ENCODE results near the gene TMEM242.

Gene TMEM242

DNA sequence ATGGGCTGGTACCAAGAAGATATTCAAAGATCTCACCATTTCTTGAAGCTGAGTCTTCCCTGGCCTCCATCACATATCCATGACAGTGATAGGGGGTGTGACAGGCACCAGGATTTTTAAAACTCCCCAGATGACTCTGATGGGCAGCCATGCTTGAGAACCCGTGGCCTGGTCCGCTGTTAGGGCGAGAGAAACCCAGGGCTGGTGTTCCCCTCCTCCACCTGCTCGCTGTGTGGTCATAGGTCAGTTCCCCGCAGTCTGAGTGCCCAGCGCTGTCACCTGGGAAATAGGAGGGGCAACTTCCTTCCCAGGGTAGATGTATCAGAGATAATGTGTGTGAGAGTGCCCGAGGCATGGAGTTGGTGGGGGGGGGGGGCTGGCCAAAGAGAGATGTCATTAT lies 50.9 kb downstream of the TMEM242 start:
- in situ Hi-C loops (cut with MboI; ENCODE audit: low sequenced_read_pairs): no loop called here

DNA sequence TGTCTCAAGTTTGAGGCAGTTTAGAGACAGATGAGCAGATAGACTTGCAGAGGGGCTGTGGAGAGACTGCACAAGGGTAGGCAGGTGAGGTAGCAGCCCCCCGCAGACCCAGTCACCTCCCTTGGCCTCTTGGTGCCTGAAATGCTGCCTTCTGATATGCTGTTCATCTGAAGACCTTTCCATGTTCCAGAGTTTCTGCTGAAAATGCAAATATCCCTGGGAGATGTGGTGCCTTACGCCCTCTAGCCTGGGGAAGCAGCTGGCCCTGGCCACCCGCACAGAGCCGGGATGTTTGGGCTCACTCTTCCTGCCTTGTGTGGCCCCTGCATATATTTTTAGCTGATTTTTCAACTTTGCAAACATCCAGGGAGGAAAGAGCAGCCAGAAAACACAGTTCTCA lies 51.4 kb downstream of the TMEM242 start:
- in situ Hi-C loops (cut with MboI; ENCODE audit: low sequenced_read_pairs): no loop called here

DNA sequence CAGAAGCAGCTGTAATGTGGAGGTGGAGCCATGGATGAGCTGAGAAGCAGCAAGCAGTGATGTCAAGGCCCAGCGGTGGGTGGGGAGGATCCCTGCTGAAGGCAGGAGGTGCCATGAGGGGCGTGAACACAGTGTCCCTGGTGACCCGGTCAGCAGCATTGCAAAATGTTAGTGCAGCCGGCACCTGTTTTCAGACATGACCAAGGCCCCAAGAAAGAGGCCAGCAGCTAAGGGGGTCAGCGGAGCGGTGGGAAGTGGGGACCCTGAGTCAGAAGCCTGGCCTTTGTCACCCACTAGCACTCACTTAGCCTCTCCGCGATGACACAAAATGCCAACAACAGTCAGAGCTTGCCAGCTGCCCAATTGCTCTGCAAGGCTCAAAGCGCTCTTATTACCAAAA lies 51.9 kb downstream of the TMEM242 start:
- in situ Hi-C loops (cut with MboI; ENCODE audit: low sequenced_read_pairs): no loop called here

DNA sequence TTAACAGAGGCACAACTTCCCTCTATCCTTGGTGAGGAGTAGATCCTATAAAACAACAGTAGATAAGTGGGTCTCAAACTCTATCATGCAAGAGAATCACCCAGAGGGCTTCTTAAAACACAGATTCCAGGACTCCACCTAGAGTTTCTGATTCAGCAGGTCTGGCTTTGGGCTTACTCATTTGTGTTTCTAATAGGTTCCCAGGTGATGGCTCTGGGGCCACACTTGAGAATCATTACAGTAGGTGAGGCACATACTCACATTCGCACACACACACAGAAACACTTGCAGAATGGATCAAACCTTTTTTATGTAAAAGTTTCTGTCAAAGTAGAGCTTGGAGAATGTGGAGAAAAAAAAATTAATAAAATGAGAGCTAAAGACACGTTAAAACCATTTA lies 52.4 kb downstream of the TMEM242 start:
- in situ Hi-C loops (cut with MboI; ENCODE audit: low sequenced_read_pairs): no loop called here

DNA sequence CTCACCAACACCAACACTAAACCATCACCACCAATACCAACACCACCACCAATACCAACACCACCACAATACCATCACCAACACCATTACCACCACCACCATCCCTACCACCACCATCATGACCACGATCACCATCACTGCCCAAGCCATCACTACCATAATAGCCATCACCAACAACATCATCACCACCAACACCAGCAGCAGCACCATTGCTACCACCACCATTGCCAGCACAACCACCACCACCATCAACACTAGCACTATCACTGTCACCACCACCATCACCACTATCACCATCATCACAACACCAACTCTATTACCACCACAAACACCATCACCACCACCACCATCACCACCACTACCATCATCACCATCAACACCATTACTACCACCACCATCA lies 53.0 kb downstream of the TMEM242 start:
- in situ Hi-C loops (cut with MboI; ENCODE audit: low sequenced_read_pairs): no loop called here

DNA sequence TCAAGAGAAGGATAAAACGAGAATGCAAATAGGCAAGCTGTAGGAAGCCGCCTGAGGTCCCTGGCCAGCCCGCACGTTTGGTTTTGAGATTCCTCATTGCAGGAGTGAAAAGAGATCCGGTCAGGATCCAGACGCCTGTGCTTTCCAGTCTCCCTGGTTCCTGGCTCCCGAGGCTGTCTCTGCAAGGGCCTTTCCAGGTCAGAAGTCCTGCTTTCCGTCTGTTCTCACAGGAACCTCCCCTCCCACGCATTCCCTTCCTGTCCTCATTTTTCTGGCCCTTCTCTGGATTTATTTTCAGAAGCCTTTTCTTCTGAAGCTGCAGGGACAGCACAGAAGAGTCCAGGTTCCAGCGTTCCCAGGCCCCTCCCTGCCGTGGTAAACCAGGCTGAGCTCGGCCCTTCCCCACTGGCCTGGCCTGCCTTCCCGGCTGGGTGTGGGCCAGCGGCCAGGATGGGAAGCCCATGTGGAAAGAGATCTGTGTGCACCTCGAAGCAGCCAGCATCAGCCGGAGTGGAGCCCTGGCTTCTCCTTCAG lies 54.0 kb downstream of the TMEM242 start:
- in situ Hi-C loops (cut with MboI; ENCODE audit: low sequenced_read_pairs): no loop called here

DNA sequence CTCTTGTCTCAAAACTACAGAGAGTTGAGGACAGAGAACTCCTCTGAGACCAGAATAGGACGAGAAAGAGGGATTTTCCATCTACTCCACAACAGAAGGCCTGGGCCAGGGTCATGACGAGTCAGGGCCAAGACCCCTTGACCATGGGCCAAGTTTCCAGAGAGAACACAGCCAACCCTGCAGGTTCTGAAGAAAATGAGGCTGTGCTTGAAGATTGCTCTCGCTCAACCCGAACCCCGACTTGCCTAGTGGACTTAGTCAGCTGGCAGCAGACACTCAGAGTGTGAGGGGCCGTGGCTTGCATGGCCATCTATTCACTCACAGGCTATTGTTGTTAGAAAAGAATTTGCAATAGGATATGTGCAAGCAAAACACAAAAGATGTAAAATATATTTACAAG lies 54.5 kb downstream of the TMEM242 start:
- in situ Hi-C loops (cut with MboI; ENCODE audit: low sequenced_read_pairs): no loop called here

DNA sequence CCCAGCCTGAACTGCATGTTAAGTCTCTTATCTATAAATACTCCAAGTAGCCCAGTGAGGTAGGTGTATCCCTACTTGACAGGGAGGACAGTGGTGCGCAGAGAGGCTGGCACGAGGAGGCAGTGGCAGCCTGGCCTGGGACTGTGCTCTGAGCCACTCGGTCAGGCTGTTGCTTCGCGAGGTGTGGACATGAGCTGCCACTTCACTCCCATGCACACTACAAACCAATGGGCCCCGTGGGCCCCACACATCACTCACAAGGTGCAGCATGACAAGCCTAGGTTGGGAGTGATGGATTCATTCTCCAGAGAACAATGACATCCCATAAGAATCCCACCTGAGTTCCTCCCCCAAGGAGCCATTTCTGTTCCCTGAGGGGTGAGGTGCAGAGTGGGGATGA lies 54.9 kb downstream of the TMEM242 start:
- in situ Hi-C loops (cut with MboI; ENCODE audit: low sequenced_read_pairs): no loop called here

DNA sequence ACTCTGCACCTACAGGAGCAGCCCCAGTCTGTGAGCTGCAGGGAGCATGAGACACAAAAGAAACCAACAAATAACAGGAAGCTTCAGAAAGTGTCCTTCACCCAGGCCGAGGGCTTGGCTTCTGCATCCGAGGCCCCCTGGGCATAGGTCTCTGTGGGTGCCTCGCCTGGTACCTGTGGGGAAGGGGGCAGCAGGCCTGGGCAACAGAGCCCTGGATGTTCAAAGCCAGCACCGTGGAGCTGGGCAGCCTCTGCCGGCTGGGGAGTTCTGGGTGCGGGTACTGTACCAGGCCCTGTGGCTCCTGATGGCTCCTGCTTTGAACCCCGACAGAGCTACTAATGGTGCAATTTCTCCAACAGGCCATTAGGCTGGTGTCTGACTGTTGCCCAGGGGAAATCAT lies 55.7 kb downstream of the TMEM242 start:
- in situ Hi-C loops (cut with MboI; ENCODE audit: low sequenced_read_pairs): no loop called here

DNA sequence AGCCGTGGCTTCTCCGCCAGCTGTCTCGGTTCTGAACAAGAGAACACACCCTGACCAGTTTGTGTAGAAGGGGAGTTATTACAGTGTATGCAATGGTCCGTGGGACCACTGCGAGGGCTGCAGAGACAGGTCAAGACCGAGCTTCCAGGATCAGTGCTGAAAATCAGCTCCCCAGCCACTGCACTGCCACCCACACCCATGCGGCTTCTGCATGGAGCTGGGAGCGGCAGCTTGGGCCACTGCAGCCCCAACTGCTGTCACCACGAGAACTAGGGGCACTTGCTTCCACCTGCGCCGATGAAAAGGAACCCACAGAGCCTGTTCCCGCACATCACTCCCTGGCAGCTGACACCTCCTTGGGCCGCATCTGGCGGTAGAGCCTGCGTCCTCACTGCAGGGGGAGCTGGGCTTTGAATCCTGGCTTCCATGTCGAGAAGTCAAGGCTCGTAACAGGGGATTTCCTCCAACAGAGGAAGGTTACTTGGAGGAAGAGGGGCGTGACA lies 56.2 kb downstream of the TMEM242 start:
- in situ Hi-C loops (cut with MboI; ENCODE audit: low sequenced_read_pairs): no loop called here

DNA sequence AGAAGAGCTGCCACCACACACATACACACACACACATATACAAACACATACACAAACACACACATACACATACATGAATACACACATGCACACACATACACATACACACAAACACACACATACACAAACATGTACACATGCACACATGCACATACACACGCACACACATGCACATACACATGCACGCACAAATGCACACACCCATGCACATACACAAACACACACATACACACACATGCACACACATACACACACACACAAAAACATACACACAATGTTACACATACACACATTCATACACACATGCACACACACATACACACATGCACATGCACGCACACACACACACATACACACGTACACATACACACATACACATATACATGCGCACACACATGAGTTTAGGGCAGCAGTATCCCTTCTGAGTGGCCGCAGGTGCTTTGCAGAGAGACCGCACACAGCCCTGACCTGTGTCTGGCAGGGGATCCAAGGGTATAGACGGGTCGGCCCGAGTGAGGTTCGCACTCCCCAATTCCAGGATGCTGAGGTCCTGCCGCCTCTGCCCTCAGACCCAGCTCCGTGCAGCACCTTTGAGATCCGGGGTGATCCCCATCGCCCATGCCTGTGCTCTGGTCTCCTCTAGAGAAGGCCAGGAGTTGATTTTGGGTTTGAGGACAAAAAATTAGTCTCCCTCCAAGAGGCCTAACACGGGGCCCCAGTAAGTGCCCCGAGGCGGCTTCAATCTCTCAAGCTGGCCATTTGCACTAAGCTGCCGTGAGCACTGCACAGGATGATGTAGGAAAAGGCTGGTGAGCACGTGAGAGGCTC lies 56.8 kb downstream of the TMEM242 start:
- in situ Hi-C loops (cut with MboI; ENCODE audit: low sequenced_read_pairs): no loop called here

DNA sequence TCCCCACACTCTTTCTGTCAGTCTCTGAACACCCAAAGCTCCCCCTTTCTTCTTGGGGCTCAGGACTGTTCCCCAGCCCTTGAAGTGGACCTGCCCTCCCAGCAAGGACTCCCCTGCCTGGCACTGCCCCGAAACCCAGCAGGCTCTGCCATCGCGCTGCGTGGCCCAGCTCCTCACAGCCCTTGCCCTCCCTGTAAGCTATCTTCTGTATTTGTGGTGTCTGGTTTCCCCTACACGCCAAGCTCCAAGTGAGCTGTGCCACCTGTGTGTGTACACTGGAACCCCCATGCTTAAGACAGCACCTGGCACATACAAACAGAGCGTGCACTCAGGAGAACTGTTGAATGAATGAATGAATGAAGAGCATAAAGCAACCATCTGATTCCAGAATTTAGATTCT lies 57.7 kb downstream of the TMEM242 start:
- in situ Hi-C loops (cut with MboI; ENCODE audit: low sequenced_read_pairs): no loop called here

DNA sequence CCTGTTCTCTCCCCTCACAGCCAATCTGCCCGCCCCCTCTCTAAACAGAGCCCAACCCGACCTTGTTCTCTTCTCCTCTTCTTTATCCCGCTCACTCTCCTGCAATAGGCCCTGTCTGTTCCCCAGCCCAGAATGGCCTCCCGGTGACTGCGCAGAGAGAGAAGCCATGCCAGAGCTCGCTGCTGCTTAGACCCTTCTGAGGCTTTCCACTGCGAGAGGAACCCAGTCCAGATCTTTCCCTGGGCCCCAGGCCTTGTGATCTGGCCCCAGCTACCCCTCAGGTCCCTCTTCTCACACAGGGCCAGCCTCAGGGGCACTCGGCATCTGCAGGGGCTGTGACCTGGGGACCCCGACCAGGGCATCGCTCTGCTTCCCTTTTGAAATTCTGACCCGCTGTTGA lies 58.1 kb downstream of the TMEM242 start:
- in situ Hi-C loops (cut with MboI; ENCODE audit: low sequenced_read_pairs): no loop called here

DNA sequence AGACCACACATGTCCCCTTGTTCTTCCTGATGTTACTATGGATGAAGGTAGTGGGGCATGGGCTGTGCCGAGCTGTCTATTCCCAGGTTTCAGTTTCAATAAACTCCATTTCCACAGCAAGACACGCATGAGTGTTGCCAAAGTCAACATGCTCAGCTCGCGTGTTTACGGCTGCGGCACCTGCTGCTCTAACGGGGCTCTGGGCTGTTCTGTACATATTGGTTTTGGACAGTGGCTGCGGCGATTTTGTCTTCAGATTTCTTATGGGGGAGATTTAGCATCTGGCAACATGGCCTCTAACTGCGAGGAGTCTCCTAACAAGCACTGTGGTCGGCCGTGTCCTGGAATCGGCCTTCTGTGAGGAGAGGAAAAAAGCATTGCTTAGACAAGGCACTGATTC lies 58.6 kb downstream of the TMEM242 start:
- in situ Hi-C loops (cut with MboI; ENCODE audit: low sequenced_read_pairs): no loop called here

DNA sequence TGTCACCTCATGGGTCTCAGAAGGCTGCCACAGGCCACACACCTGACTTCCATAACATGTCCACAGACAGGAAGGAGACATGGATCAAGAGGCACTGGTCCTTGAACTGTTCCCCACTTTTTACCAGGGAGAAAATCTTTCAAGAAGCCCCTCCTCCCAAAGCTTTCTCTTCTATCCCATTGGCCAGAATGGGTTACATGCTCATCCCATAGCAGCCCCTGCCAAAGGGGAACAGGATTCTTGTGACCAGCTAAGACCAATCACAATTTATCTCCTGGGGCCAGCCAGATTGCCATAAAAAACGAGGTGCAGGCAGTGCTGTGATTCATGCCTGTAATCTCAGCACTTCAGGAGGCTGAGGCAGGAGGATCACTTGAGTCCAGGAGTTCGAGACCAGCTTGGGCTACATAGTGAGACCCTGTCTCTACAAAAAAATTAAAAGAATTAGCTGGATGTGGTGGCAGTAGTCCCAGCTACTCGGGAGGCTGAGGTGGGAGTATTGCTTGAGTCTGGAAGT lies 59.4 kb downstream of the TMEM242 start:
- in situ Hi-C loops (cut with MboI; ENCODE audit: low sequenced_read_pairs): no loop called here

DNA sequence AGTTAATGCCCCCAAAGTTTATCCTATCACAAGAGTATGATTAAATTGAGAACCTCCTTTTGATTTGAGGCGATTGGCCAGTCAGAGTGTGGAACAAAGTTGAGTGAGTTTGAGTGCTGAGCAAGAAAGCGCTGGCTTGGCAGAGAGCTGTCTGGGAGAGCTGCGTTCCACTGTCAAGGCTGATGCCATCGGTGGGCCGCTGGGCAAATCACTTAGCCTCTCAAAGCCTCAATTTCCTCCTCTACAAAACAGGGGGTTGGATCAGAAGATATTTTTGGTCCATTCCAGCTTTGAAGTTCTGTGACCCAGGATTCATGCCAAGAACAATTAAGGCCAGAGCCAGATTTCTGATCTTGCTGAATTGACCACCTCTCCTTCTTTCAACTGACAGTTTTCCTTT lies 60.2 kb downstream of the TMEM242 start:
- in situ Hi-C loops (cut with MboI; ENCODE audit: low sequenced_read_pairs): no loop called here

DNA sequence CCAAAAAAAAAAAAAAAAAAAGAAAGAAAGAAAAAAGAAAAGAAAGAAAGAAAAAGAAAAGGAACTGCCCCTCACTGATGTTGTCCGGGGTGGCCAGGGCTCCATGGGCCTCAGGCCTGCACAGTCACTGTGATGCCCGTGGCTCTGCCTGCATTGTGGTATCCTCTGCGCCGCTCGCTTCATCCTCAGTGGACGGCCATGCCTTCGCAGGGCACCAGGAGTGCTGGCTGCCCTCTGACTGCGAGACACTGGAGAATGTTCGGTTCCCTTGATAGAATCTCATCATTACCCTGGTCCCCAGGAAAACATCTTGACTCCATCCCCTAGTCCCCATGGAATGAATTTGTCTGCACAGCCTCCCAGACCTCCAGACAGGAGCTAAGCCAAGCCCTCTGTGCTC lies 61.7 kb downstream of the TMEM242 start:
- in situ Hi-C loops (cut with MboI; ENCODE audit: low sequenced_read_pairs): no loop called here

DNA sequence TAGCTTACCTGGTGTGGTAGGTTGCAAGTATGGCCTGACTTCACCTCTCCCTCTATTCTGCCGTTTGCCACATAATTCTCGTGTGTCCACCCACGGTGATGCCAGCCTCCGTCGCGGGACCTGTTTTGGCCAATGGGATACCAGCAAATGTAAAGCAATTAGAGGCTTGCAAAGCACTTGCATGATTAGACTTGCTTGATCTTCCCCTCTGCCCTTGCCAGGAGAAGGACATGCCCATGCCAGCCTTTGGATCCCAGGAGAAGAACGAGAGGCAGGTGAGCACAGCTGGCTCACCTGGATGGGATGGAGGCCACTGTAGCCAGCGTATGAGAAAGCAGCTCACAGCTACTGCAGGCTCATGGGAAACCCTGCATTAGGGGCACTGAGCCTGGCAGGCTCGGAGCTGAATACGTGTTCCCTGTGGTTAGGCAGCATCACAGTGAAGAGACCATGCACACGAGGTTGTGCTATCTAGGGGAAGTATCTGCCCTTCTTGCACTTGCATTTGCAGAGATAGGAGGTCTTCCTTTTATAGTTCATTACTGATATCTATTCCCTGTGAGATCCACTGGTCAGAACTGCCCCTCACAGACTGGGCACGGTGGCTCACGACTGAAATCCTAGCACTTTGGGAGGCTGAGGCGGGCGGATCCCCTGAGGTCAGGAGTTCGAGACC lies 62.4 kb downstream of the TMEM242 start:
- in situ Hi-C loops (cut with MboI; ENCODE audit: low sequenced_read_pairs): no loop called here

DNA sequence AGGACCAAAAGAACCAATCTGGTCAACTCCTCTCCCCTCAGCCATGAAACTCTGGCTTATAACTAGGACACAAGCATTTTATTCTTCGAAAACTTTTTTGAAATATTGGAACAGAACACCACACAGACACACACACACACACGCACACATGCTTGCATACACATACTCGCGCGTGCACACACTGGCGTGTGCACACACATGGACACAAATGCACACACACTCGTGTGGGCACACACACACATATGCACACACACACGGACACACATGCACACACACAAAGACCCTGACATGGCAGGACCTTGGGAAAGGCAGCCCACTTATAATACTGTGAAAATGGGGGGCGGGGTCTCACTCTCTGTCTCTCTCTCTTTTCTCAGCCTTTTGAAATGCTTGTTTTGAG lies 63.9 kb downstream of the TMEM242 start:
- in situ Hi-C loops (cut with MboI; ENCODE audit: low sequenced_read_pairs): no loop called here

DNA sequence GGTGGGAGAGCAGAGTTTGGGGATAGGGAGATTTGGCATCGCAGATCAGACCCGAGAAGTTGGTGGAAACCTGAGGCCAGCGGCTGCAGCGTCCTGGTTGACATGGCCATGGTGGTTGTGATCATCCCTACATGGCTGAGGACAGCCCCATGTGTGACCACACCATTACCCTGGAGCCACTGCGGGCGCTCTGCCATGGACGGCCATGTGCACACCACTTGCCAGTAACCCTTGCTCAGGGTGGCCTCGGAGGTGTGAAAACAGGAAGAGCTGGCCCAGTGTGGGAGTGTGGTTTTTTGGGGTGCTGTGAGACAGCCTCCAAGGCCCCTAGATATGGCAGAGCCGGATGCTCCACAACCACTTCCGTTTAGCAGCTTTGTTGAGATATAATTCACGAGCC lies 64.4 kb downstream of the TMEM242 start:
- in situ Hi-C loops (cut with MboI; ENCODE audit: low sequenced_read_pairs): no loop called here

DNA sequence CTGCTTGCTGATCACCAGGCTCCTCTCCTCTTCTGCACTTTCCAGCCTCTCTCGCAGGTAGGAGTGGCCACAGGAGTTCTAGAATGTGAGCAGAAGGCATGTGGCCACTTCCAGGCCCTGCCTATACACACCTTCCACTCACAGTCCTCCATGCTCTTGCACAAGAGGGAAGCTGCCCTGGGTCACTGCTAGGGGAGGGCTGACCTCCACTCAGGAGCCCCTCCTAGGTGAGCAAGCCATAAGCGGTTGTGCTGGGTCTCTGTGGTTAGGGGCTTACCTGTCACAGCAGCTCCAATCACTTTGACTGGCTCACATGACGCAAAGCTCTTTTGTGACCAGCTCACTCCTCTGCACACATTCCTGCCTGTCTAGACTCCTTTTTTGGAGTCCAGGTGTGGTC lies 68.2 kb downstream of the TMEM242 start:
- in situ Hi-C loops (cut with MboI; ENCODE audit: low sequenced_read_pairs): no loop called here

DNA sequence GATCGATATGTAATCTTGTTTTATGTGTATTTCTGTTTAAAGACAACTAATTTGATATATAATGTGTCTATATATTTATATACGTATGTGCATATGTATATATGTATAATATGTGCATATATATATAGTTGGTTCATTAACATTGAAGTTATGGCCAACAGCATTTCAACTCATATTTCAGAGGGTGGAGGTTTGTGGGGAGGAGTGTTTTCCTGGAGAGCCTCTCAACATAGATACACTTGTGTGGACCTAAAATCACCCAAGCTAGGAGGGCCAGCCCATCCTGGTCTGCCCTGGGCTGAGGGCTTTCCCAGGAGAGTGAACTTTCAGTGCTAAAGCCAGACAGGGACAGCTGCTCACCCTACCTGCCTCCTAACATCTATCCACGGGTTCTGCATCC lies 68.8 kb downstream of the TMEM242 start:
- in situ Hi-C loops (cut with MboI; ENCODE audit: low sequenced_read_pairs): no loop called here
